Fibroblast of the aortic adventitia (primary cell): ENCODE results near the gene DYNLT3. TPM values are rescaled to one million over a fixed set of nuclear protein-coding genes. Genes with fewer than 3 reads are reported as not detected.

Experiments used
- DNase-seq: peaks from one replicate; pipeline ENCODE4 v3.0.0-alpha.2; 2010; ENCODE audit warnings: low read depth
- H3K4me3 ChIP-seq: 2 replicates; pipeline ENCODE4 v1.5.1; 2011; ENCODE audit warnings: low read depth, mild to moderate bottlenecking, control low read depth, low read length, moderate library complexity
- CTCF ChIP-seq: IDR thresholded peaks from 2 replicates; pipeline ENCODE4 v1.5.1; 2011; ENCODE audit warnings: mild to moderate bottlenecking, low read length, control low read depth, inconsistent platforms; ENCODE audit not compliant: insufficient read depth
- total RNA-seq: library from RNA; depleted of rRNA; stranded (reverse); fragments of >200 nt; gene quantifications from 2 replicates; pipeline ENCODE4 v1.2.3, GENCODE V29; 2012; ENCODE audit warnings: low replicate concordance

DYNLT3 gene
- total RNA-seq, 1 donor = 64.2 TPM

GRCh38 chrX:37867536-37868153, 20.3 kb upstream of the DYNLT3 start:
- no peak overlapping the region for H3K4me3 ChIP-seq
- no peak for TF ChIP-seq CTCF
- no peak for DNase-seq

DNA sequence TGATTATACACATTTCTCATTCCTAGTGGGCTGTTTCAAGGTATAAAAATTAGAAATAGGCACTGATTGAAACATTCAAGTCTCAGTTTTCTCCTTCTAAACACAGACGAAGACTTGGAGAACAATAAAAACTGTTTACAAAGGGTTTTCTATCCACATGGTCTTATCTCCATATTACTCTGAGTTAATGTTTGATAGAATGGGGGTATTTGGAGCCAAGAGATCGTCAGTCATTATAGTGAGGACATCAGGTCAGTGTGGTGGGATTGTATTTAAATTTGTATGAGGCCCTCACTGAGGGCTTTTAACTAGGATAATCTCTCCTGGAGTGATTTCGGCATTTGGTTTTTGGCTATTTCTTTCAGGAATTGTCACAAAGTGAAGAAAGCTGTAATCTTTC, 16.4 kb upstream of the DYNLT3 start:
- DNase-seq = no peak
- no peak overlapping the region for H3K4me3 ChIP-seq
- TF ChIP-seq CTCF = no peak

- no peak for TF ChIP-seq CTCF
- no peak for DNase-seq
- H3K4me3 ChIP-seq = no peak overlapping the region
Measured at GRCh38 chrX:37862851-37863250, 15.5 kb upstream of the DYNLT3 start.

DNA sequence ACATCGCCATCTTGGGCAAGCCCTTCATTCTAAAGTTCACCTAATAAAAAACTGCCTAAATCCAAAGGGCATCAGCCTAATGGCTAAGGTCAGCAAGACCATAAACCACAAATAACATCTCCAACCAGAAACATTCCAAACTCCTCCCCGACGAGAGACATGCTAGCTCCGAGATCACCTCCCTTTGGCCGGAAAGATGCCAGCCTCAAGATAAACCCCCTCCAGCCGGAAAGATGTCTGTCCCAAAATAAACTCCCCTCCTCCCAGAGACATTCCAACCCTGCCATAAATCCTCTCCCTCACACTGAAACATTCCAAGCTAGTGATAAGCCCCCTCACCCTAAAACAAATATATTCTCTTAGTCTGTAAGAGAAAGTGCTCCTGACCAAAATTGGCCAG, 13.3 kb upstream of the DYNLT3 start:
- no peak overlapping the region for H3K4me3 ChIP-seq
- TF ChIP-seq CTCF = no peak
- no peak for DNase-seq

GRCh38 chrX:37854748-37855147, 7.4 kb upstream of the DYNLT3 start:
- DNase-seq = no peak
- H3K4me3 ChIP-seq = no peak overlapping the region
- no peak for TF ChIP-seq CTCF

DNA sequence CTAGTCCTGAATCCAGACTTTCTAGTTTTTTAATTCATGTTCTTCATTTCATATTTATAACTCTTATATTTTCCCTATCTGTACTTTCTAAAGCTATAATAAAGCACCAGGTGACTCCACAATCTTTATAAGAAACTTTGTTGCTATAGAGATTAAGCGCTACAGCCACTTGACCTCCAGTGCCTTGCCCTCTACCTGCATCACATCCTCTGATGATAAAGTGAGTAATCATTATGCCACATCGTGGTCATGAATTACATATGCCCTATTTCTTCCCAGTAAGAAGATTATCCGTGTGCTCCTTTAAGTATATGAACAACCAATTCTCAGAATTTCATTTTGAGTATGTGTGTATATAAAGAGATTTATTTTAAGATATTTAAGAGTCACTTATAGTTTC, 6.8 kb upstream of the DYNLT3 start:
- no peak overlapping the region for H3K4me3 ChIP-seq
- no peak for DNase-seq
- no peak for TF ChIP-seq CTCF

DNA sequence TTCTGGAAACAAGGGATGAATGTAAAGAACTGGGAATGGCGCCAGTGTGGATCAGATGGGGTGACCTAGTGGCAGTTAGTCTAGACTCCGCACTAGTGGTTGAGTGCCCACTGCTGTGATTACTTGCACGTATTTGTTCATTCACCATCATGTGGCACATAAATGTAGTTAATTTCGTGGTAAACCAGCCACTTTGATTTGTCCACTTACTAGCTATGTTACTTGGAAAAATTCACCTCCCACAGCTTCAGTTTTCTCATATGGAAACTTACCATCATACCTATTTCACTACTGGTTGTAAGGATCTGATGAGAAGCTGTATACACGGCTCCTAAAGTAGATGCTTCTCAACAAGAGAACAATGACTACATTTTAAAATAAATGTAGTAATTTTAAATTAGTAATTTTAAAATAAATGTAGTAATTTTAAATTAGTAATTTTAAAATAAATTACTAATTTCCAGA, 394 bp upstream of the DYNLT3 start:
- peak overlapping the region; percentile 72 for H3K4me3 ChIP-seq
- TF ChIP-seq CTCF = no peak
- no peak for DNase-seq
